Neuronal stem cell (in vitro differentiated cells): Measurements from ENCODE around the gene DAO.
"Not testable (repeated sequence)": the region's sequence is repeated elsewhere in the genome, so short reads cannot be mapped to it uniquely, and the experiment has no call there.

Source experiments
- DNase-seq: peaks from one replicate; pipeline ENCODE4 v3.0.0-alpha.2; 2013; ENCODE audit warnings: low spot score
- H2AFZ ChIP-seq: one replicate; pipeline ENCODE4 v1.6.1; 2013; ENCODE audit warnings: mild to moderate bottlenecking, low read length, inconsistent platforms
- H2AK5ac ChIP-seq: 2 replicates; pipeline ENCODE4 v1.6.1; 2013; ENCODE audit warnings: low read depth, mild to moderate bottlenecking, inconsistent platforms, low read length, moderate library complexity, mixed read lengths
- H2BK120ac ChIP-seq: 2 replicates; pipeline ENCODE4 v1.6.1; 2013; ENCODE audit warnings: low read depth, mild to moderate bottlenecking, inconsistent platforms, low read length, moderate library complexity, mixed read lengths
- H2BK12ac ChIP-seq: one replicate; pipeline ENCODE4 v1.6.1; 2013; ENCODE audit warnings: low read length, inconsistent platforms
- H2BK15ac ChIP-seq: 2 replicates; pipeline ENCODE4 v1.6.1; 2013; ENCODE audit warnings: mild to moderate bottlenecking, low read length, inconsistent platforms, mixed read lengths
- H2BK5ac ChIP-seq: one replicate; pipeline ENCODE4 v1.6.1; 2013; ENCODE audit warnings: inconsistent platforms, mild to moderate bottlenecking, low read length, moderate library complexity
- H3K14ac ChIP-seq: one replicate; pipeline ENCODE4 v1.6.1; 2013; ENCODE audit warnings: low read length, inconsistent platforms
- H3K18ac ChIP-seq: 2 replicates; pipeline ENCODE4 v1.6.1; 2013; ENCODE audit warnings: low read length, inconsistent platforms
- H3K23ac ChIP-seq: 2 replicates; pipeline ENCODE4 v1.6.1; 2013; ENCODE audit warnings: low read depth, mild to moderate bottlenecking, mixed read lengths, low read length, inconsistent platforms; ENCODE audit not compliant: poor library complexity
- H3K27ac ChIP-seq: replicated peaks from 3 replicates; pipeline ENCODE4 v1.5.1; 2013; ENCODE audit warnings: low read length, inconsistent platforms
- H3K27me3 ChIP-seq, 3 experiments: 2 replicates each; pipeline ENCODE4 v1.6.1; 2013; ENCODE audit warnings: low read length in 3 of 3, mild to moderate bottlenecking in 2 of 3, inconsistent platforms in 1 of 3, low read depth in 1 of 3, mixed read lengths in 1 of 3, moderate library complexity in 1 of 3; ENCODE audit not compliant: control insufficient read depth in 3 of 3, insufficient read depth in 3 of 3
- H3K36me3 ChIP-seq, 2 donors: replicated peaks in 1 of 2; 2 replicates each; pipeline ENCODE4 v1.6.1; 2013; ENCODE audit warnings: low read length in 2 of 2; ENCODE audit not compliant: control insufficient read depth in 2 of 2, insufficient read depth in 2 of 2
- H3K4ac ChIP-seq: 2 replicates; pipeline ENCODE4 v1.6.1; 2013; ENCODE audit warnings: inconsistent platforms, mild to moderate bottlenecking, low read length, moderate library complexity
- H3K4me1 ChIP-seq, 2 donors: 1 replicate in 1 of 2; 2 replicates in 1 of 2; pipeline ENCODE4 v1.6.1; 2013; ENCODE audit warnings: low read length in 2 of 2, low read depth in 1 of 2; ENCODE audit not compliant: control insufficient read depth in 2 of 2, insufficient read depth in 1 of 2
- H3K4me2 ChIP-seq: one replicate; pipeline ENCODE4 v1.6.1; 2013; ENCODE audit warnings: mild to moderate bottlenecking, low read length, inconsistent platforms; ENCODE audit not compliant: insufficient read depth, poor library complexity, severe bottlenecking
- H3K4me3 ChIP-seq, 2 donors: 2 replicates each; pipeline ENCODE4 v1.5.1; 2013; ENCODE audit warnings: low read length in 2 of 2, mild to moderate bottlenecking in 2 of 2, inconsistent platforms in 1 of 2, moderate library complexity in 1 of 2
- H3K79me1 ChIP-seq: one replicate; pipeline ENCODE4 v1.6.1; 2013; ENCODE audit warnings: low read depth, mild to moderate bottlenecking, inconsistent platforms, low read length, moderate library complexity
- H3K9ac ChIP-seq: one replicate; pipeline ENCODE4 v1.6.1; 2013; ENCODE audit warnings: mild to moderate bottlenecking, low read depth, low read length, inconsistent platforms; ENCODE audit not compliant: poor library complexity
- H3K9me3 ChIP-seq, 2 donors: replicated peaks in 1 of 2; 2 replicates each; pipeline versions ENCODE3 to v1.6.1; 2013; ENCODE audit warnings: low read length in 2 of 2, mild to moderate bottlenecking in 2 of 2, inconsistent platforms in 1 of 2, low read depth in 1 of 2, mixed read lengths in 1 of 2, moderate library complexity in 1 of 2; ENCODE audit not compliant: control insufficient read depth in 2 of 2, insufficient read depth in 1 of 2
- H4K8ac ChIP-seq: one replicate; pipeline ENCODE4 v1.6.1; 2013; ENCODE audit warnings: low read depth, mild to moderate bottlenecking, inconsistent platforms, low read length, moderate library complexity
- H4K91ac ChIP-seq: one replicate; pipeline ENCODE4 v1.6.1; 2013; ENCODE audit warnings: low read length, low read depth, mild to moderate bottlenecking, inconsistent platforms; ENCODE audit not compliant: poor library complexity
- WGBS, 2 donors: extraction: QIAGEN DNeasy Blood & Tissue Kit; methylation state at CpG; one replicate each; pipeline ENCODE4 v1.1.7; 2013; ENCODE audit warnings: missing lambda C conversion rate in 2 of 2, mixed read lengths in 1 of 2; ENCODE audit not compliant: insufficient read length in 2 of 2, insufficient replicate concordance in 1 of 2; ENCODE audit errors: extremely low coverage in 2 of 2; 5-methylcytosine and 5-hydroxymethylcytosine counted together

The DAO gene

GRCh38 chr12:108859141-108859922 is 20.6 kb upstream of the DAO start:
- not testable (repeated sequence) for H2BK15ac ChIP-seq, H3K36me3 ChIP-seq, H4K8ac ChIP-seq, H2BK12ac ChIP-seq, H3K18ac ChIP-seq, DNase-seq, H3K79me1 ChIP-seq, H3K14ac ChIP-seq, H4K91ac ChIP-seq, H3K23ac ChIP-seq, H2BK120ac ChIP-seq, H2AK5ac ChIP-seq, H2BK5ac ChIP-seq, H3K9ac ChIP-seq, H3K27me3 ChIP-seq, H3K4ac ChIP-seq, H3K4me2 ChIP-seq, H3K27ac ChIP-seq
- Histone ChIP-seq H3K4me1 (peaks cover 18 to 29% of the 10 kb centered on the region in 2 donors), H2AFZ (peak overlapping the region; percentile 83), H3K4me3 (peak overlapping the region in 1 of 2 donors; percentile 84), H3K9me3 (peaks cover 4 to 10% of the 10 kb centered on the region in 2 donors)
- no CpG with 5 or more reads among the region's 6 CpGs for WGBS, 2 donors

GRCh38 chr12:108859923-108860291 is 20.0 kb upstream of the DAO start:
- no peak overlapping the region for H3K27ac ChIP-seq
- whole genome bisulfite sequencing, 2 donors = no CpG with 5 or more reads among the region's 1 CpG
- H2BK15ac ChIP-seq = no peak overlapping the region
- no peak overlapping the region for H3K4me3 ChIP-seq
- no peak overlapping the region for H3K18ac ChIP-seq
- H3K14ac ChIP-seq = no peak overlapping the region
- no peaks in the 10 kb centered on the region for H3K27me3 ChIP-seq
- no peak overlapping the region for H2AFZ ChIP-seq
- H3K4me2 ChIP-seq = no peak overlapping the region
- no peak overlapping the region for H4K8ac ChIP-seq
- H3K79me1 ChIP-seq = peaks cover 7% of the 10 kb centered on the region
- H2AK5ac ChIP-seq = no peak overlapping the region
- H3K23ac ChIP-seq = no peak overlapping the region
- H3K36me3 ChIP-seq = peaks cover 0 to 3% of the 10 kb centered on the region in 2 donors
- peaks cover 18 to 29% of the 10 kb centered on the region in 2 donors for H3K4me1 ChIP-seq
- H2BK5ac ChIP-seq = no peak overlapping the region
- H3K9me3 ChIP-seq = peaks cover 2 to 5% of the 10 kb centered on the region in 2 donors
- no peak overlapping the region for H4K91ac ChIP-seq
- H3K9ac ChIP-seq = no peak overlapping the region
- no peak overlapping the region for H3K4ac ChIP-seq
- no peak overlapping the region for H2BK12ac ChIP-seq
- DNase-seq = no peak
- no peak overlapping the region for H2BK120ac ChIP-seq

GRCh38 chr12:108860443-108860842 is 19.4 kb upstream of the DAO start:
- WGBS, 2 donors = no CpG with 5 or more reads among the region's 6 CpGs
- Histone ChIP-seq H4K91ac (no peak overlapping the region), H3K4me3 (no peak overlapping the region)

GRCh38 chr12:108861878-108862587 is 17.9 kb upstream of the DAO start:
- no peak for DNase-seq
- no peak overlapping the region for H2BK5ac ChIP-seq
- H3K9ac ChIP-seq = no peak overlapping the region
- no peak overlapping the region for H3K4me3 ChIP-seq
- peaks cover 0 to 2% of the 10 kb centered on the region in 2 donors for H3K9me3 ChIP-seq
- no peak overlapping the region for H3K14ac ChIP-seq
- no peaks in the 10 kb centered on the region for H3K36me3 ChIP-seq
- no CpG with 5 or more reads among the region's 6 CpGs for WGBS, 2 donors
- H2AK5ac ChIP-seq = no peak overlapping the region
- H2BK120ac ChIP-seq = no peak overlapping the region
- no peak overlapping the region for H4K8ac ChIP-seq
- no peak overlapping the region for H2BK12ac ChIP-seq
- no peak overlapping the region for H2AFZ ChIP-seq
- no peak overlapping the region for H3K4me2 ChIP-seq
- no peak overlapping the region for H3K27ac ChIP-seq
- peaks cover 9 to 18% of the 10 kb centered on the region in 2 donors for H3K4me1 ChIP-seq
- H3K23ac ChIP-seq = no peak overlapping the region
- H2BK15ac ChIP-seq = no peak overlapping the region
- no peaks in the 10 kb centered on the region for H3K79me1 ChIP-seq
- H3K27me3 ChIP-seq = no peaks in the 10 kb centered on the region
- no peak overlapping the region for H4K91ac ChIP-seq
- no peak overlapping the region for H3K18ac ChIP-seq
- H3K4ac ChIP-seq = no peak overlapping the region

More at GRCh38 chr12:108860443-108860842, 19.4 kb upstream of the DAO start:
- Histone ChIP-seq H2AK5ac (no peak overlapping the region), H3K23ac (no peak overlapping the region), H2BK120ac (no peak overlapping the region), H3K79me1 (peaks cover 7% of the 10 kb centered on the region), H2BK15ac (no peak overlapping the region), H4K8ac (no peak overlapping the region), H3K18ac (no peak overlapping the region), H3K27me3 (no peaks in the 10 kb centered on the region), H3K9me3 (peaks cover 0 to 2% of the 10 kb centered on the region in 2 donors), H3K4ac (no peak overlapping the region), H2BK5ac (no peak overlapping the region), H2BK12ac (no peak overlapping the region), H3K14ac (no peak overlapping the region), H3K36me3 (no peaks in the 10 kb centered on the region), H3K4me2 (no peak overlapping the region), H3K4me1 (peaks cover 18 to 29% of the 10 kb centered on the region in 2 donors), H3K9ac (no peak overlapping the region), H2AFZ (peak overlapping the region; percentile 25), H3K27ac (no peak overlapping the region)
- no peak for DNase-seq
